Measurements from ENCODE around the gene ANKS1A.
"Not testable (repeated sequence)": the region's sequence is repeated elsewhere in the genome, so short reads cannot be mapped to it uniquely, and the experiment has no call there.

ANKS1A gene

DNA sequence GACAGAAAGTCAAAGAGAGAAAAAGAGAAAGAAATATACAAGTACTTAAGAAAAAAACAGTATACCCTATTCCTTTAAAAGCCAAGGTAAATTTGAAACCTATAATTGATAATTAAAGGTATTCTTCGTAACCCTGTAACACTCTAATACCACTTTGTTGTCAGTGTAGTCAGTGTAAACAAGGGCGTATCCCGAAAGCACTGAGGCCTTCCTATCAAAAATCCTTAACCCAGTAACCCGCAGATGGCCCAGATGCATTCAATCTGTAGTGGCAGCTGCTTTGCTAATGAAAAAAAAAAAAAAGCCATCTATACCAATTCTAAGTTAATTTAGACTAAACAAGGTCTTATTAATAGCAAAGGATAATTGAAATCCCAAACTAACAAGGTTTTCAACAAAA lies 110.9 kb downstream of the ANKS1A start:
- DNase-seq: not testable (repeated sequence)

GRCh38 chr6:35001349-35001748 lies 112.3 kb downstream of the ANKS1A start:
- not testable (repeated sequence) for DNase-seq

- DNase-seq: not testable (repeated sequence)
These were observed 115.0 kb downstream of the ANKS1A start for GRCh38 chr6:35003886-35004530.

- no peak for DNase-seq
These were observed 118.0 kb downstream of the ANKS1A start for GRCh38 chr6:35007016-35007415.

DNA sequence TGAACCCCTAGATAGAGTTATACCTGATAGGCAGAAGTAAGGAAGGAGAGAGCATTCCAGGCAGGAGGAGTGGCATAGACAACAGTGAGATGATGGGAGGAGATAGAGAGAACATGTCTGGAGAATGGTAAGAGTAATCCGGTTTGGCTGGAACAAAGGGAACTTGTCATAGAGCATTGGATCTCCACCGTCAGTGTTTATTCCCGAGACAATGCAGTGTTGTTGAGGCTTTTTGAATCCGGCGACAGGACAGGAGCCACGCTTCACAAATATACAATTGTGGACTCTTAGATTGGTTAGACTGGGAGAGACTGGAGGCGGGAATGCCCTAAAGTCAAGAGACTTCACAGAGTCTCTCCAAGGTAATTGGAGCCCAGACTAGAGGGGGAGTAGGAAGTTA lies 119.8 kb downstream of the ANKS1A start:
- DNase-seq: no peak

- DNase-seq: no peak
These were observed 122.3 kb downstream of the ANKS1A start for GRCh38 chr6:35011096-35012041.

GRCh38 chr6:35013701-35014100 lies 124.6 kb downstream of the ANKS1A start:
- DNase-seq: no peak

GRCh38 chr6:35014341-35014740 lies 125.3 kb downstream of the ANKS1A start:
- DNase-seq: no peak

DNA sequence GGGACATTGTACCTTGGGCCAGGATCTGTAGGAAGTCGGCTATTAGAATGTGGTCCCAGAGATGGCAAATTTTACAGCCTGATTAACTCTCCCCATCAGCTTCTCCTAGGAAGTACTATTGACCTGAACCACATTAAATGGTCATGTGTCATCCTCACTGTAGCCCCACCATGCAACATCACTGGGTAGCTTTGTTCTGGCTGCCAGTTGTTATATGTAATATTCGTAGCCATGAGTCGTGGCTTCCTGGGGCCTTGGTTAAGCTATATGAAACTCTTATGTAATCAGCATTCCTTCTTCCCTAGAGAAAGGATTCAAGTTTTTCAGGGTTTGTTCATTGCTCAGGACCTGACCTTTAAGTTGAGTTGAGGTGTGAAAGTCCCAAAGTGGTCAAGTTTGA lies 125.7 kb downstream of the ANKS1A start:
- no peak for DNase-seq

GRCh38 chr6:35015476-35015875 lies 126.4 kb downstream of the ANKS1A start:
- DNase-seq: no peak

GRCh38 chr6:35015996-35016395 lies 126.9 kb downstream of the ANKS1A start:
- no peak for DNase-seq

DNA sequence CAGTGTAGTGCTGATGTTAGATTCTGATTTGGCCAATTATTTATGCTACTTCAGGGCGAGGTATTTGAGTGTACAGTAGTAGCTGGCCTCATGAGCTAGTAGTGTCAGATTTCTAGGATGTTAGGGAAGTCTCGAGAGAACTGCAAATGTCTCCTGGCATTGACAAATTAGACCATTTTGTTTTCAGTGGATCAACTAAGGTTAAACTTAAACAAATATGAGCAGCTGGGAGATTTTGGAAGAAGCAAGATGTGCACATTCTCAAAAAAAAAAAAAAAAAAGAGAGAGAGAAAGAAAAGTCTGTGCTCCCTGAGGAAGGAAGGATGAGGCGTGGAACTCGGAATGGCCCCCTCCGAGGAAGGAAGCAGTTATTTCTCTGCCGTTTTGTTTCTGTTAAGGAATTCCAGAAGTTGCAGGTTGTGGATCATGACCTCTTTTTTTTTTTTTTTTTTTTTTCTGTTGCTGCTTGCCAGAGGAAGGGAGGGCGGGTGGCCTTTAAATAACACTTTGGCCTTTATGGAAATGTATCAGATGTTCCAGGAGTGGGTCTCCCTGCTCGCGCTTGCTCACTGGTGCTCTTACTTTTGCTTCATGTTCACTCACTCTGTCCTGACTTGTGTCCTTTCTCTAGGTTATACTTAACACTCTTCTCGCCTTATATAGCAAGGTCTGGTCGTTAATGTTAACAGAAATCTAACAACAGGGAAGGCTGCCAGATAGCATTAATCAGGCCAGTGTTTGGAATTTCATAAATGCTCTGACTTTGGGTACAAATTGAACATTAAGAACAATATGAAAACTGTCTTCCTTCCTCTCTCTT lies 127.7 kb downstream of the ANKS1A start:
- DNase-seq: peak; percentile 64

- DNase-seq: no peak
These were observed 128.5 kb downstream of the ANKS1A start for GRCh38 chr6:35017411-35018181.

DNA sequence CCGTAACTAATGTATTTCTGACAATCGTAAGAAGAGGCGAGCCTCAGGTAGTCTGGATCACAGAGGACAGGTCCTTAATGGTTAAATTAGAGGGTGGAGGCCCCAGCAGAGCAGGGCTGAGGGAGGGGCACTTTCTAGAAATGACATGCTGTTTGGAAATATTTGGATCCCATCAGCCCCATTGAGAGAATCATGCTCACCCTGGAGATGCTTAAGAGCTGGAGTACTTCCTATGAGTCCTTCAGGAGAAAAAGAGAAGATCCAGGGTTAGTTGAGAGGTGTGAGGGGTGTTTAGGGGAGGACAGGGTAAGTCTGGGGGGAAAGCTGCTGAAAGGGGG lies 129.1 kb downstream of the ANKS1A start:
- DNase-seq: no peak

GRCh38 chr6:35018746-35019145 lies 129.7 kb downstream of the ANKS1A start:
- no peak for DNase-seq

DNA sequence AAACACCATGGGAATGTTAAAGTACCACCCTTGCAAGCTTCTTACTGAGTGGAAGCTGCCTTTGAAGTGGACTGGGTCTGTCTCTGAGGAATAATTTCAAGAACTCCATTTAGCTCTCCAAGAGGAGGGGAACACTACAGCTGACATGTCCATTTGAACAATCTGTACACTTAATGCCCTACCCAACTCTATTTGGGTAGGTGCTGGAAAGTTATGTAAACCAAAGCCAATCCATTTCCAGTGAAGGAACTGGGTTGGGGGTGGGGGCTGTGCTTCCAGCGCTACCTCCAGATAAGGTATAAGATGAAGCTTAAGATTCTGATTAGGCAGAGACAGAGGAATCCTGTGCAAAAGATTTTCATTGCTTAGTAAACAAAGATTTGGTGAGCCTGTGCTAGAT lies 130.1 kb downstream of the ANKS1A start:
- no peak for DNase-seq

GRCh38 chr6:35019831-35020230 lies 130.8 kb downstream of the ANKS1A start:
- DNase-seq: no peak

GRCh38 chr6:35021004-35021403 lies 131.9 kb downstream of the ANKS1A start:
- DNase-seq: no peak

DNA sequence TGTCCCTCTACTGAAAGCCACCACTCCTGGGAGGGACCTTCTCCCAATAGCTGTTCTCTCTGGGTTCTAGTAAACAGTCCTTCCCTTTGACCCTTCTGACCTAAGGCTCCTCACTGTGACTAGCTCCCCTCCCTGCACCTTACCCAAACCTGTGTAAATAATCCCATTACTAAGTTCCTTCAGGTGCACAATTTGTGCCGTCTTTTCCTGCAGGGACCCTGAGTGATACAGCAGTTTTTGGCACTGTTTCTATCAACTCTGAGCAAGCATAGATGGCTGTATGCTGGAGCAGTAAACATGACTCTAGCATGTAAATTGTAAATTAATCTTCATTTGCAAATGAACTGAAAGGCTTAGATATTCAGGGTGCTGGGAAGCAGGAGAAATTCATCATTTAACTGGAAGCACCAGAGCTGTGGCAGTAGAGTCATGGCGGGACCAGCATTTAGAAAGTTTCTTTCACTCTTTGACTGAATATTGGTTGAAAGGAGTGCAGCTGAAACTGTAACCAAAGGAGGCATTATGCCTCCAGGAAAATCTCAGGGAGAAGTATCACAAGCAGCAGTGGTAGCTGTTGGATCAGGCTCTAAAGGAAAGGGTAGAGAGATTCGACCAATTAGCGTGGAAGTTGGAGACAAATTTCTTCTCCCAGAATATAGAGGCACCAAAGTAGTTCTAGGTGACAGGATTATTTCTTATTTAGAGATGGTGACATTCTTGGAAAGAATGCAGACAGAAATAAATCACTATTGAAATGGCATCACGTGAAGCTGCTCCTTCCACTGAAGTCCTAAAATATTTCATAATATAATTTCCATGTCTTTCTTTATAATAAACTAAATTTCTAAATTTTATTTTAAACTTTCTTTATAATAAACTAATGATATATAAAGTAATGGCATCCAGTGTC lies 134.3 kb downstream of the ANKS1A start:
- DNase-seq: no peak

DNA sequence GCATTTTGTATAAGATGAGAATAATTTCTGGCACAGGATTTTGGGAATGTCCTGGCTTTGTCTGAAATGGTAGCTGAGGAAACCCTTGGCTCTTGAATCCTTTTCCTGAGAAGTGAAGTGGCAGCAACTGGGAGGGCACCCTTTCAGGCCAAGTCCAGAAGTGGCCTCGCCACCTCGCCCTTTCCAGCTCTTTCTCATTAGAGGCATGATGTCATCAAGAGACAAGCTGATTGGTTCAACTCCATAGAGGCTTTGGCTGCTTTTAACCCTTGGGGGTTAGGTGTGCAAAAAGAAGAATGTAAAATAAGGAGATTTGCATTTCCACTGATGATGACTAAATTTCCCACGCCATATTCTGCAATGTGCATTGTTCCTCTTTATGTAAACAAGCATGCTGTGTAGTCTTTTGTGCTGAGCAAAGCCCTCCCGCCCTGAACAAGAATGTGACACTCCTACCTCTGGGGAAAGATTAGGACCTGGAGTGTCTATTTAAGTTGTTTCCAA lies 135.5 kb downstream of the ANKS1A start:
- no peak for DNase-seq
